ENCODE measurements around the gene SNX17. TPM values are rescaled to one million over a fixed set of nuclear protein-coding genes. Genes with fewer than 3 reads are reported as not detected.

The SNX17 gene
- total RNA-seq, 1 donor from 2014 or later, result 81.2 TPM

- H3K9me3 Mint-ChIP-seq (ENCODE audit: low read depth), result peaks cover 4% of the 10 kb centered on the region
- peak within 1 kb of the TSS; percentile 99 for H3K27ac Mint-ChIP-seq
Measured at GRCh38 chr2:27409321-27410073, 39.1 kb downstream of the SNX17 start, which contains the start of gene PPM1G. Gene PPM1G (minus strand): TSS chr2:27409591. CDS start chr2:27409422, 169 bp downstream.

GRCh38 chr2:27412419-27413152 is 42.2 kb downstream of the SNX17 start:
- H3K4me1 Mint-ChIP-seq (ENCODE audit: low read depth), result peaks cover 12% of the 10 kb centered on the region
- TF ChIP-seq CTCF (IDR thresholded peaks at IDR 0.05; ENCODE audit: unreplicated experiment), result no peak
- H3K27ac Mint-ChIP-seq, result no peak overlapping the region
- DNase-seq (ENCODE audit: low spot score, unreplicated experiment), result no peak
- peaks cover 4% of the 10 kb centered on the region for H3K36me3 Mint-ChIP-seq (ENCODE audit: insufficient read depth)
- H3K27me3 Mint-ChIP-seq, result peaks cover 7% of the 10 kb centered on the region
- H3K9me3 Mint-ChIP-seq (ENCODE audit: low read depth), result peaks cover 4% of the 10 kb centered on the region
- no peak overlapping the region for H3K4me3 Mint-ChIP-seq (ENCODE audit: low read depth)

More at GRCh38 chr2:27409321-27410073, 39.1 kb downstream of the SNX17 start, which contains the start of gene PPM1G:
- peak within 1 kb of the TSS; percentile 88 for H3K4me3 Mint-ChIP-seq (ENCODE audit: low read depth)
- TF ChIP-seq CTCF (IDR thresholded peaks at IDR 0.05; ENCODE audit: unreplicated experiment), result no peak
- H3K4me1 Mint-ChIP-seq (ENCODE audit: low read depth), result peaks cover 18% of the 10 kb centered on the region
- peak; percentile 95 for DNase-seq (ENCODE audit: low spot score, unreplicated experiment)
- peaks cover 7% of the 10 kb centered on the region for H3K27me3 Mint-ChIP-seq
- H3K36me3 Mint-ChIP-seq (ENCODE audit: insufficient read depth), result peaks cover 8% of the 10 kb centered on the region

GRCh38 chr2:27416151-27416550 is 45.7 kb downstream of the SNX17 start:
- no peaks in the 10 kb centered on the region for H3K4me1 Mint-ChIP-seq (ENCODE audit: low read depth)
- H3K36me3 Mint-ChIP-seq (ENCODE audit: insufficient read depth), result no peaks in the 10 kb centered on the region
- DNase-seq (ENCODE audit: low spot score, unreplicated experiment), result no peak
- H3K27me3 Mint-ChIP-seq, result peaks cover 7% of the 10 kb centered on the region
- no peaks in the 10 kb centered on the region for H3K9me3 Mint-ChIP-seq (ENCODE audit: low read depth)
- no peak overlapping the region for H3K4me3 Mint-ChIP-seq (ENCODE audit: low read depth)
- H3K27ac Mint-ChIP-seq, result no peak overlapping the region
- no peak for TF ChIP-seq CTCF (IDR thresholded peaks at IDR 0.05; ENCODE audit: unreplicated experiment)

- DNase-seq (ENCODE audit: low spot score, unreplicated experiment), result no peak
- Mint-ChIP-seq H3K27me3 (no peaks in the 10 kb centered on the region), H3K9me3 (ENCODE audit: low read depth) (no peaks in the 10 kb centered on the region), H3K4me1 (ENCODE audit: low read depth) (no peaks in the 10 kb centered on the region), H3K27ac (no peak overlapping the region), H3K36me3 (ENCODE audit: insufficient read depth) (no peaks in the 10 kb centered on the region), H3K4me3 (ENCODE audit: low read depth) (no peak overlapping the region)
- no peak for TF ChIP-seq CTCF (IDR thresholded peaks at IDR 0.05; ENCODE audit: unreplicated experiment)
Measured at GRCh38 chr2:27420996-27421395, 50.6 kb downstream of the SNX17 start.

GRCh38 chr2:27421660-27422250 is 51.3 kb downstream of the SNX17 start:
- Mint-ChIP-seq H3K36me3 (ENCODE audit: insufficient read depth) (no peaks in the 10 kb centered on the region), H3K4me3 (ENCODE audit: low read depth) (no peak overlapping the region)

More at GRCh38 chr2:27421660-27422250, 51.3 kb downstream of the SNX17 start:
- no peaks in the 10 kb centered on the region for H3K9me3 Mint-ChIP-seq (ENCODE audit: low read depth)
- no peak for TF ChIP-seq CTCF (IDR thresholded peaks at IDR 0.05; ENCODE audit: unreplicated experiment)
- no peaks in the 10 kb centered on the region for H3K27me3 Mint-ChIP-seq
- no peak overlapping the region for H3K27ac Mint-ChIP-seq
- H3K4me1 Mint-ChIP-seq (ENCODE audit: low read depth), result no peaks in the 10 kb centered on the region
- no peak for DNase-seq (ENCODE audit: low spot score, unreplicated experiment)

Data from progenitor cell of endocrine pancreas (in vitro differentiated cells).